Keratinocyte (primary cell): ENCODE results near the gene CDKAL1.

Experiments used
- CTCF ChIP-seq, 3 experiments: IDR thresholded peaks in 1 of 3; conservative IDR thresholded peaks in 1 of 3; optimal IDR thresholded peaks in 1 of 3; 2 replicates in 2 of 3; 3 replicates in 1 of 3; pipeline versions ENCODE3 to v1.5.1; 2011; ENCODE audit warnings: low read length in 3 of 3, mild to moderate bottlenecking in 3 of 3, moderate library complexity in 2 of 3, control low read depth in 1 of 3, inconsistent platforms in 1 of 3; ENCODE audit not compliant: insufficient read depth in 2 of 3; ENCODE audit errors: extremely low read depth in 1 of 3
- EZH2 ChIP-seq: IDR thresholded peaks from one replicate; pipeline ENCODE4 v1.6.1; 2012; ENCODE audit warnings: inconsistent platforms, mild to moderate bottlenecking, low read length, moderate library complexity

DNA sequence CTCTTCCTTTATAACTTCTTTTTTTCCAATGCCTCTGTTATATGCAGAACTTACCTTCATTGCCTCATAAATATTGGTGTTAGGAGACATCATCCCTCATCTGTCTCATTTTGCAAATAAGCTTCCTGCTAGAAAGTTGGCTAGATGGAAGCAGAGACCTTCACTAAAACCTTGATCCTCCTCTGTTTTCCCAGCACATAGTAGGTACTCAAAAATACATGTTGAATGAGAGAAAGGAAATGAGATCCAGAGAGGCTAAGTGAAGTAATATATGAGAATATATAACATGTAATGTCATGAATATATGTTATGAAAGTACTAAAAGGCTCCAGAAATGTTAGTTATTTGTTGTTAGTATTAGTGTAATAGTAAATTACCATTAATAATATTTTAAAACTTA, 91.9 kb downstream of the CDKAL1 start:
- TF ChIP-seq EZH2 (no peak), CTCF (optimal IDR thresholded peaks at IDR 0.05 in 1 of 3, IDR thresholded peaks at IDR 0.05 in 1 of 3, conservative IDR thresholded peaks at IDR 0.05 in 1 of 3; ENCODE audit: extremely low read depth in 1 of 3, insufficient read depth in 2 of 3, low read length in 3 of 3) (no peak)
